ENCODE measurements around the gene SYT17.

The SYT17 gene

GRCh38 chr16:19308392-19308791, 140.4 kb downstream of the SYT17 start:
- TF ChIP-seq CTCF (IDR thresholded peaks at IDR 0.05; ENCODE audit: insufficient read depth, low read depth, low read length, missing control alignments) = no peak
- no peak for DNase-seq (ENCODE audit: low read depth)

GRCh38 chr16:19309178-19309577, 141.1 kb downstream of the SYT17 start:
- DNase-seq (ENCODE audit: low read depth) = no peak
- TF ChIP-seq CTCF (IDR thresholded peaks at IDR 0.05; ENCODE audit: insufficient read depth, low read depth, low read length, missing control alignments) = no peak
- no peak overlapping the region for H3K4me3 ChIP-seq (ENCODE audit: low read length)

More at GRCh38 chr16:19308392-19308791, 140.4 kb downstream of the SYT17 start:
- no peak overlapping the region for H3K4me3 ChIP-seq (ENCODE audit: low read length)

GRCh38 chr16:19314718-19315425, 146.8 kb downstream of the SYT17 start:
- no peak for TF ChIP-seq CTCF (IDR thresholded peaks at IDR 0.05; ENCODE audit: insufficient read depth, low read depth, low read length, missing control alignments)
- no peak overlapping the region for H3K4me3 ChIP-seq (ENCODE audit: low read length)
- DNase-seq (ENCODE audit: low read depth) = no peak

GRCh38 chr16:19315889-19316433, 147.9 kb downstream of the SYT17 start:
- H3K4me3 ChIP-seq (ENCODE audit: low read length) = no peak overlapping the region
- DNase-seq (ENCODE audit: low read depth) = no peak
- TF ChIP-seq CTCF (IDR thresholded peaks at IDR 0.05; ENCODE audit: insufficient read depth, low read depth, low read length, missing control alignments) = no peak

GRCh38 chr16:19316846-19317245, 148.8 kb downstream of the SYT17 start:
- no peak overlapping the region for H3K4me3 ChIP-seq (ENCODE audit: low read length)
- no peak for DNase-seq (ENCODE audit: low read depth)
- TF ChIP-seq CTCF (IDR thresholded peaks at IDR 0.05; ENCODE audit: insufficient read depth, low read depth, low read length, missing control alignments) = no peak

All from epithelial cell of esophagus (primary cell).